B cell (primary cell): ENCODE measurements around the gene ZNF407. TPM values are rescaled to one million over a fixed set of nuclear protein-coding genes. Genes with fewer than 3 reads are reported as not detected.

Experiments
- ATAC-seq: fragments of 200-7000 bp; cut with Tn5 transposase; one replicate; pipeline ENCODE4 v1.10.0; 2021; ENCODE audit warnings: low read depth, mild to moderate bottlenecking, moderate number of reproducible peaks, moderate library complexity
- CTCF ChIA-PET: fragments of 350-600 bp; sonication (Branson Sonifier 250); formaldehyde crosslinking; loops from one replicate; lab custom pipeline; 2021; ENCODE audit warnings: antibody characterized with exemption, inconsistent platforms; lab: Charles Lee
- POLR2A ChIA-PET: fragments of 350-600 bp; sonication (Branson Sonifier 250); formaldehyde crosslinking; loops from one replicate; lab custom pipeline; 2021; ENCODE audit warnings: antibody characterized with exemption; lab: Charles Lee
- DNase-seq: peaks from one replicate; pipeline ENCODE4 v3.0.0; 2013
- H2AFZ ChIP-seq: 2 replicates; pipeline ENCODE4 v1.6.1; 2012; ENCODE audit warnings: mild to moderate bottlenecking, low read depth, low read length; ENCODE audit not compliant: insufficient read depth, poor library complexity, severe bottlenecking
- H3K27ac ChIP-seq, 2 donors: 1 replicate in 1 of 2; 2 replicates in 1 of 2; pipeline ENCODE4 v1.5.1; 2012 to 2013; ENCODE audit warnings: low read length in 2 of 2, mild to moderate bottlenecking in 2 of 2, moderate library complexity in 1 of 2
- H3K27me3 ChIP-seq, 4 experiments: fragments of 200-600 bp in 1 of 4; sonication (generic) in 1 of 4; replicated peaks in 1 of 4; 1 replicate in 2 of 4; 2 replicates in 2 of 4; pipeline versions ENCODE4 v1.6.1 to v1.7.0; 2013 to 2016; ENCODE audit warnings: low read length in 3 of 4, mild to moderate bottlenecking in 2 of 4, mixed read lengths in 1 of 4, moderate library complexity in 1 of 4; ENCODE audit not compliant: insufficient read depth in 4 of 4, control insufficient read depth in 3 of 4; ENCODE audit errors: control extremely low read depth in 1 of 4
- H3K36me3 ChIP-seq, 2 experiments: replicated peaks in 1 of 2; 1 replicate in 1 of 2; 2 replicates in 1 of 2; pipeline versions ENCODE4 v1.6.1 to v1.7.1; 2013; ENCODE audit warnings: low read length in 1 of 2; ENCODE audit not compliant: insufficient read depth in 2 of 2, control insufficient read depth in 1 of 2; ENCODE audit errors: control extremely low read depth in 1 of 2, extremely low read depth in 1 of 2
- H3K4me1 ChIP-seq, 2 donors: fragments of 200-600 bp in 1 of 2; sonication (generic) in 1 of 2; 1 replicate in 1 of 2; 2 replicates in 1 of 2; pipeline versions ENCODE4 v1.5.1 to v1.6.1; 2013 to 2017; ENCODE audit warnings: low read length in 2 of 2; ENCODE audit not compliant: control insufficient read depth in 2 of 2, insufficient read depth in 2 of 2
- H3K4me2 ChIP-seq: replicated peaks from 2 replicates; pipeline ENCODE3; 2012; ENCODE audit warnings: mild to moderate bottlenecking, low read depth, low read length; ENCODE audit not compliant: poor library complexity, severe bottlenecking
- H3K4me3 ChIP-seq, 5 experiments: fragments of 200-600 bp in 1 of 5; sonication (generic) in 1 of 5; 1 replicate in 3 of 5; 2 replicates in 2 of 5; pipeline versions ENCODE4 v1.5.1 to v1.7.0; 2011 to 2016; ENCODE audit warnings: low read length in 4 of 5, mild to moderate bottlenecking in 4 of 5, low read depth in 2 of 5, control low read depth in 1 of 5, moderate library complexity in 1 of 5; ENCODE audit not compliant: insufficient read depth in 1 of 5; ENCODE audit errors: control extremely low read depth in 1 of 5, extremely low read depth in 1 of 5
- H3K79me2 ChIP-seq: fragments of 200-600 bp; sonication (generic); one replicate; pipeline ENCODE4 v1.6.0; 2016; ENCODE audit warnings: low read length; ENCODE audit not compliant: control insufficient read depth, insufficient read depth
- H3K9ac ChIP-seq: fragments of 200-600 bp; sonication (generic); 2 replicates; pipeline ENCODE4 v1.6.1; 2017; ENCODE audit warnings: mild to moderate bottlenecking, low read length, moderate library complexity
- H3K9me3 ChIP-seq, 3 donors: one replicate each; pipeline versions ENCODE4 v1.6.1 to v1.7.1; 2013; ENCODE audit warnings: low read length in 2 of 3; ENCODE audit not compliant: control insufficient read depth in 2 of 3, insufficient read depth in 1 of 3; ENCODE audit errors: control extremely low read depth in 1 of 3
- H4K20me1 ChIP-seq: 2 replicates; pipeline ENCODE4 v1.6.0; 2012; ENCODE audit warnings: mild to moderate bottlenecking, low read length; ENCODE audit not compliant: insufficient read depth, control insufficient read depth, poor library complexity, severe bottlenecking
- H3K27ac Mint-ChIP-seq: one replicate; pipeline ENCODE4 v1.8.0; 2021; ENCODE audit warnings: mixed read lengths
- H3K27me3 Mint-ChIP-seq: one replicate; pipeline ENCODE4 v1.8.0; 2021; ENCODE audit warnings: mixed read lengths
- H3K4me1 Mint-ChIP-seq: one replicate; pipeline ENCODE4 v1.8.0; 2021; ENCODE audit warnings: mixed read lengths
- H3K4me3 Mint-ChIP-seq: one replicate; pipeline ENCODE4 v1.8.0; 2021; ENCODE audit warnings: mixed read lengths
- H3K9me3 Mint-ChIP-seq: one replicate; pipeline ENCODE4 v1.8.0; 2022; ENCODE audit warnings: mixed read lengths; ENCODE audit not compliant: insufficient read depth
- CTCF ChIP-seq: fragments of 200-600 bp; IDR thresholded peaks from one replicate; pipeline ENCODE4 v1.8.0; 2022; ENCODE audit warnings: antibody characterized with exemption, mild to moderate bottlenecking
- EZH2 ChIP-seq: IDR thresholded peaks from 2 replicates; pipeline ENCODE4 v1.6.1; 2012; ENCODE audit warnings: borderline replicate concordance, low read depth, mild to moderate bottlenecking, moderate library complexity, low read length; ENCODE audit not compliant: insufficient read depth, poor library complexity, severe bottlenecking
- WGBS: methylation state at CpG from one replicate; pipeline ENCODE4 v1.1.5; 2013; ENCODE audit warnings: missing lambda C conversion rate; ENCODE audit not compliant: insufficient coverage; 5-methylcytosine and 5-hydroxymethylcytosine counted together
- intact Hi-C: fragments of 100-400 bp; cut with micrococcal nuclease; formaldehyde crosslinking; loops from one replicate; pipeline ENCODE4 v1.10.0; 2022
- polyA plus RNA-seq: library from polyadenylated mRNA; depleted of rRNA; stranded (reverse); fragments of >200 nt; gene quantifications from 2 replicates; pipeline ENCODE4 v1.2.3, GENCODE V29; 2012
- total RNA-seq, 2 donors: library from RNA; stranded (reverse); fragments of 120-200 nt in 1 of 2; gene quantifications; 1 replicate in 1 of 2; 2 replicates in 1 of 2; pipeline versions ENCODE4 v1.2.3 to v1.2.4, GENCODE V29; 2013 to 2022

ZNF407 gene
- total and polyA plus RNA-seq, 2 donors (not counting 1 experiment from before 2014, with no cell fraction given), result 4.5 to 37.1 TPM

- peaks cover 12% of the 10 kb centered on the region for H3K4me1 Mint-ChIP-seq
Measured at GRCh38 chr18:74806700-74807416, 209.2 kb downstream of the ZNF407 start.

More at GRCh38 chr18:74806700-74807416, 209.2 kb downstream of the ZNF407 start:
- Histone ChIP-seq H3K79me2 (no peaks in the 10 kb centered on the region), H3K4me1 (peaks cover 8 to 13% of the 10 kb centered on the region in 2 donors), H3K27me3 (no peaks in the 10 kb centered on the region), H3K27ac (peak overlapping the region in 1 of 2 donors; percentile 48), H2AFZ (peak overlapping the region; percentile 6), H3K36me3 (no peaks in the 10 kb centered on the region), H3K9ac (peak overlapping the region; percentile 38), H3K9me3 (no peaks in the 10 kb centered on the region), H3K4me2 (peak overlapping the region; percentile 36), H4K20me1 (no peaks in the 10 kb centered on the region), H3K4me3 (peak overlapping the region in 2 of 5 experiments; percentile 3 to 11)
- ATAC-seq (peak; percentile 64), DNase-seq (peak; percentile 51)
- WGBS, result 57% methylated on average over 3 of the region's 7 CpGs
- H3K4me3 Mint-ChIP-seq, result peak overlapping the region; percentile 68
- ChIA-PET POLR2A (no interaction called here), CTCF (interaction anchor here (0.5 kb wide), 1 partner anchor 668 kb away, joined by 3 read pairs; no protein-coding TSS in a partner anchor)
- TF ChIP-seq CTCF, result no peak
- TF ChIP-seq EZH2, result no peak
- H3K27ac Mint-ChIP-seq, result peak overlapping the region; percentile 44
- intact Hi-C loops, result no loop called here
- no peaks in the 10 kb centered on the region for H3K27me3 Mint-ChIP-seq
- H3K9me3 Mint-ChIP-seq, result no peaks in the 10 kb centered on the region
